ENCODE results near the gene HJURP.
"Not testable (repeated sequence)": the region's sequence is repeated elsewhere in the genome, so short reads cannot be mapped to it uniquely, and the experiment has no call there.

HJURP gene

GRCh38 chr2:233854241-233854981 is at the start of gene HJURP:
TSS of gene HJURP (minus strand) at chr2:233854535. CDS start at chr2:233854500, 35 bp downstream.
- Histone ChIP-seq H3K79me2 (ENCODE audit: insufficient read depth, low read length) (peaks cover 56% of the 10 kb centered on the region), H3K4me3 (ENCODE audit: low read length, poor library complexity, severe bottlenecking) (peak within 1 kb of the TSS; percentile 97), H4K20me1 (ENCODE audit: insufficient read depth, low read length, poor library complexity, severe bottlenecking) (peaks cover 43% of the 10 kb centered on the region), H2AFZ (ENCODE audit: low read length) (peak within 1 kb of the TSS; percentile 84), H3K4me2 (ENCODE audit: low read depth, low read length, poor library complexity, severe bottlenecking) (peak within 1 kb of the TSS; percentile 97), H3K27me3 (ENCODE audit: insufficient read depth, low read length, poor library complexity, severe bottlenecking) (peaks cover 6% of the 10 kb centered on the region), H3K9me3 (ENCODE audit: insufficient read depth, low read depth, low read length) (no peaks in the 10 kb centered on the region), H3K9me2 (replicated peaks; ENCODE audit: low read depth, low read length) (no peaks in the 10 kb centered on the region), H3K4me1 (ENCODE audit: insufficient read depth, low read length, poor library complexity, severe bottlenecking) (peaks cover 48% of the 10 kb centered on the region), H3K36me3 (ENCODE audit: insufficient read depth, low read length) (peaks cover 29% of the 10 kb centered on the region; the same call in 1 of the 2 replicates), H3F3A (ENCODE audit: low read depth) (no peaks in the 10 kb centered on the region), H3K9ac (ENCODE audit: low read depth, low read length, poor library complexity, severe bottlenecking) (peak within 1 kb of the TSS; percentile 100)
- no peak for TF ChIP-seq EZH2phosphoT487 (IDR thresholded peaks at IDR 0.05; ENCODE audit: borderline replicate concordance)
- TF ChIP-seq, protein P1, sequence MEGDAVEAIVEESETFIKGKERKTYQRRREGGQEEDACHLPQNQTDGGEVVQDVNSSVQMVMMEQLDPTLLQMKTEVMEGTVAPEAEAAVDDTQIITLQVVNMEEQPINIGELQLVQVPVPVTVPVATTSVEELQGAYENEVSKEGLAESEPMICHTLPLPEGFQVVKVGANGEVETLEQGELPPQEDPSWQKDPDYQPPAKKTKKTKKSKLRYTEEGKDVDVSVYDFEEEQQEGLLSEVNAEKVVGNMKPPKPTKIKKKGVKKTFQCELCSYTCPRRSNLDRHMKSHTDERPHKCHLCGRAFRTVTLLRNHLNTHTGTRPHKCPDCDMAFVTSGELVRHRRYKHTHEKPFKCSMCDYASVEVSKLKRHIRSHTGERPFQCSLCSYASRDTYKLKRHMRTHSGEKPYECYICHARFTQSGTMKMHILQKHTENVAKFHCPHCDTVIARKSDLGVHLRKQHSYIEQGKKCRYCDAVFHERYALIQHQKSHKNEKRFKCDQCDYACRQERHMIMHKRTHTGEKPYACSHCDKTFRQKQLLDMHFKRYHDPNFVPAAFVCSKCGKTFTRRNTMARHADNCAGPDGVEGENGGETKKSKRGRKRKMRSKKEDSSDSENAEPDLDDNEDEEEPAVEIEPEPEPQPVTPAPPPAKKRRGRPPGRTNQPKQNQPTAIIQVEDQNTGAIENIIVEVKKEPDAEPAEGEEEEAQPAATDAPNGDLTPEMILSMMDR (conservative IDR thresholded peaks at IDR 0.05; ENCODE audit: low read length): no peak

- Histone ChIP-seq H3K27me3 (ENCODE audit: insufficient read depth, low read length, poor library complexity, severe bottlenecking) (no peaks in the 10 kb centered on the region), H3K9me2 (replicated peaks; ENCODE audit: low read depth, low read length) (no peaks in the 10 kb centered on the region), H2AFZ (ENCODE audit: low read length) (no peak overlapping the region), H3F3A (ENCODE audit: low read depth) (no peaks in the 10 kb centered on the region), H3K79me2 (ENCODE audit: insufficient read depth, low read length) (no peaks in the 10 kb centered on the region), H3K36me3 (ENCODE audit: insufficient read depth, low read length) (no peaks in the 10 kb centered on the region), H3K9ac (ENCODE audit: low read depth, low read length, poor library complexity, severe bottlenecking) (no peak overlapping the region), H4K20me1 (ENCODE audit: insufficient read depth, low read length, poor library complexity, severe bottlenecking) (no peaks in the 10 kb centered on the region), H3K4me1 (ENCODE audit: insufficient read depth, low read length, poor library complexity, severe bottlenecking) (no peaks in the 10 kb centered on the region), H3K9me3 (ENCODE audit: insufficient read depth, low read depth, low read length) (no peaks in the 10 kb centered on the region), H3K4me3 (ENCODE audit: low read length, poor library complexity, severe bottlenecking) (no peak overlapping the region), H3K4me2 (ENCODE audit: low read depth, low read length, poor library complexity, severe bottlenecking) (no peak overlapping the region)
- TF ChIP-seq, protein P1 (conservative IDR thresholded peaks at IDR 0.05; ENCODE audit: low read length): no peak
- TF ChIP-seq EZH2phosphoT487 (IDR thresholded peaks at IDR 0.05; ENCODE audit: borderline replicate concordance): no peak
Measured at GRCh38 chr2:233901884-233902283, 47.5 kb upstream of the HJURP start.

- H3K79me2 ChIP-seq (ENCODE audit: insufficient read depth, low read length): no peaks in the 10 kb centered on the region
- H3K4me2 ChIP-seq (ENCODE audit: low read depth, low read length, poor library complexity, severe bottlenecking): no peak overlapping the region
- no peaks in the 10 kb centered on the region for H3F3A ChIP-seq (ENCODE audit: low read depth)
- H3K4me1 ChIP-seq (ENCODE audit: insufficient read depth, low read length, poor library complexity, severe bottlenecking): no peaks in the 10 kb centered on the region
- TF ChIP-seq, protein P1 (conservative IDR thresholded peaks at IDR 0.05; ENCODE audit: low read length): no peak
- no peak for TF ChIP-seq EZH2phosphoT487 (IDR thresholded peaks at IDR 0.05; ENCODE audit: borderline replicate concordance)
- no peaks in the 10 kb centered on the region for H3K36me3 ChIP-seq (ENCODE audit: insufficient read depth, low read length)
- H3K4me3 ChIP-seq (ENCODE audit: low read length, poor library complexity, severe bottlenecking): no peak overlapping the region
- no peaks in the 10 kb centered on the region for H3K27me3 ChIP-seq (ENCODE audit: insufficient read depth, low read length, poor library complexity, severe bottlenecking)
- H2AFZ ChIP-seq (ENCODE audit: low read length): no peak overlapping the region
- H4K20me1 ChIP-seq (ENCODE audit: insufficient read depth, low read length, poor library complexity, severe bottlenecking): no peaks in the 10 kb centered on the region
- H3K9ac ChIP-seq (ENCODE audit: low read depth, low read length, poor library complexity, severe bottlenecking): no peak overlapping the region
- H3K9me2 ChIP-seq (replicated peaks; ENCODE audit: low read depth, low read length): no peaks in the 10 kb centered on the region
- H3K9me3 ChIP-seq (ENCODE audit: insufficient read depth, low read depth, low read length): no peaks in the 10 kb centered on the region
Measured at GRCh38 chr2:233901367-233901766, 47.0 kb upstream of the HJURP start.

DNA sequence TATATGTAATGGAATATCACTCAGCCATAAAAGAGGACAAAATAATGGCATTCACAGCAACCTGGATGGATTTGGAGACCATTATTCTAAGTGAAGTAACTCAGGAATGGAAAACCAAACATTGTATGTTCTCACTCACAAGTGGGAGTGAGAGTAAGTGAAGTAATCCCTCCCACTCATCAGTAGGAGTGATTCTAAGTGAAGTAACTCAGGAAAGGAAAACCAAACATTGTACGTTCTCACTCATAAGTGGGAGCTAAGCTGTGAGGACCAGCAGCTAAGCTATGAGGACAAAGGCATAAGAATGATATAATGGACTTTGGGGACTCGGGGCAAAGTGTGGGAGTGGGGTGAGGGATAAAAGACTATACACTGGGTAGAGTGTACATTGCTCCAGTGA is 41.9 kb upstream of the HJURP start:
- not testable (repeated sequence) for H3K9me2 ChIP-seq (replicated peaks; ENCODE audit: low read depth, low read length); H3K4me2 ChIP-seq (ENCODE audit: low read depth, low read length, poor library complexity, severe bottlenecking); H3F3A ChIP-seq (ENCODE audit: low read depth); H3K79me2 ChIP-seq (ENCODE audit: insufficient read depth, low read length); H3K9me3 ChIP-seq (ENCODE audit: insufficient read depth, low read depth, low read length); H3K4me3 ChIP-seq (ENCODE audit: low read length, poor library complexity, severe bottlenecking); H3K4me1 ChIP-seq (ENCODE audit: insufficient read depth, low read length, poor library complexity, severe bottlenecking); H2AFZ ChIP-seq (ENCODE audit: low read length); H3K36me3 ChIP-seq (ENCODE audit: insufficient read depth, low read length); H3K9ac ChIP-seq (ENCODE audit: low read depth, low read length, poor library complexity, severe bottlenecking); H4K20me1 ChIP-seq (ENCODE audit: insufficient read depth, low read length, poor library complexity, severe bottlenecking); H3K27me3 ChIP-seq (ENCODE audit: insufficient read depth, low read length, poor library complexity, severe bottlenecking)
